ENCODE measurements around the gene CASTOR2. TPM values are rescaled to one million over a fixed set of nuclear protein-coding genes. Genes with fewer than 3 reads are reported as not detected.
A peak's percentile ranks its signal among the peaks of the same experiment; 100 is the strongest.
"Not testable (repeated sequence)": the region's sequence is repeated elsewhere in the genome, so short reads cannot be mapped to it uniquely, and the experiment has no call there.

CASTOR2 gene
- total and polyA plus RNA-seq, 2 of the 13 experiments (the other 11 are each of a cell fraction or from before 2014, with no cell fraction given) = 7.0 to 8.7 TPM

- TF ChIP-seq GABPB1 (CRISPR knock-in tag; IDR thresholded peaks at IDR 0.05) (0 out of 2 replicates have a peak, but pooled peaks have one; percentile 5), ZFY (CRISPR knock-in tag; IDR thresholded peaks at IDR 0.05) (0 out of 2 replicates have a peak, but pooled peaks have one; percentile 25), PHF8 (CRISPR knock-in tag; IDR thresholded peaks at IDR 0.05) (0 out of 2 replicates have a peak, but pooled peaks have one; percentile 24)
- POLR2A ChIA-PET; H2AFZ ChIP-seq (ENCODE audit: low read length); DNase-seq (ENCODE audit: low spot score); H3K9ac ChIP-seq (ENCODE audit: insufficient read depth, low read depth, low read length); H3K9me3 ChIP-seq (ENCODE audit: low read length); FAIRE-seq; H3K4me1 ChIP-seq (ENCODE audit: insufficient read depth, low read length); H3K27ac ChIP-seq (ENCODE audit: extremely low read length, insufficient read depth, low read length); intact Hi-C loops (cut with micrococcal nuclease; ENCODE audit: unreplicated experiment); H3K79me2 ChIP-seq (ENCODE audit: insufficient read depth, low read length); CTCF ChIA-PET (ENCODE audit: low intra/inter-chr PET ratio, low total read pairs); H3K36me3 ChIP-seq (replicated peaks in 1 of 2; ENCODE audit: control insufficient read depth in 1 of 2, insufficient read depth in 2 of 2, low read length in 2 of 2); BruUV-seq (replicated peaks); H4K20me1 ChIP-seq (ENCODE audit: insufficient read depth, low read length); in situ Hi-C loops (cut with HindIII; ENCODE audit: extremely low pct_ligation_motif_present, low pct_unique_long_range_greater_than_20kb); H3K27me3 ChIP-seq (ENCODE audit: control insufficient read depth in 1 of 2, insufficient read depth in 2 of 2, low read length in 2 of 2): not testable (repeated sequence)
- Histone ChIP-seq H3K4me3 (replicated peaks in 1 of 3; ENCODE audit: insufficient read depth in 1 of 3, low read depth in 2 of 3, low read length in 3 of 3) (peak overlapping the region in 2 of 3 experiments; percentile 38 to 46; a peak in 3 of 6 replicates), H3K4me2 (ENCODE audit: low read depth, low read length) (peak overlapping the region; percentile 58)
- WGBS (ENCODE audit: low lambda C conversion rate) = under 1% methylated on average over 23 of the region's 32 CpGs
- peak; percentile 27 for ATAC-seq
Observed at GRCh38 chr7:74963704-74964510, 598 bp upstream of the CASTOR2 start.

- CTCF ChIA-PET (ENCODE audit: low intra/inter-chr PET ratio, low total read pairs); H3K79me2 ChIP-seq (ENCODE audit: insufficient read depth, low read length); H4K20me1 ChIP-seq (ENCODE audit: insufficient read depth, low read length); H3K27me3 ChIP-seq (ENCODE audit: control insufficient read depth in 1 of 2, insufficient read depth in 2 of 2, low read length in 2 of 2); FAIRE-seq; BruUV-seq (replicated peaks); H3K27ac ChIP-seq (ENCODE audit: extremely low read length, insufficient read depth, low read length); H3K9me3 ChIP-seq (ENCODE audit: low read length); in situ Hi-C loops (cut with HindIII; ENCODE audit: extremely low pct_ligation_motif_present, low pct_unique_long_range_greater_than_20kb); H3K4me3 ChIP-seq (replicated peaks in 1 of 3; ENCODE audit: insufficient read depth in 1 of 3, low read depth in 2 of 3, low read length in 3 of 3); H3K4me2 ChIP-seq (ENCODE audit: low read depth, low read length); H3K36me3 ChIP-seq (replicated peaks in 1 of 2; ENCODE audit: control insufficient read depth in 1 of 2, insufficient read depth in 2 of 2, low read length in 2 of 2); DNase-seq (ENCODE audit: low spot score); POLR2A ChIA-PET; intact Hi-C loops (cut with micrococcal nuclease; ENCODE audit: unreplicated experiment); H2AFZ ChIP-seq (ENCODE audit: low read length); H3K9ac ChIP-seq (ENCODE audit: insufficient read depth, low read depth, low read length); H3K4me1 ChIP-seq (ENCODE audit: insufficient read depth, low read length): not testable (repeated sequence)
- ATAC-seq = peak; percentile 68
- no CpG with 5 or more reads among the region's 16 CpGs for WGBS (ENCODE audit: low lambda C conversion rate)
Observed at GRCh38 chr7:74966208-74966854, 1.8 kb downstream of the CASTOR2 start.

All from HepG2 (cell line).